Fibroblast of lung (primary cell): ENCODE results near the gene PEX14. TPM values are rescaled to one million over a fixed set of nuclear protein-coding genes. Genes with fewer than 3 reads are reported as not detected.
"Not testable (repeated sequence)": the region's sequence is repeated elsewhere in the genome, so short reads cannot be mapped to it uniquely, and the experiment has no call there.

Source experiments
- DNase-seq, 2 donors: peaks; one replicate each; pipeline versions ENCODE4 v3.0.0 to v3.0.0-alpha.2; 2010; ENCODE audit warnings: low read depth in 2 of 2
- H2AFZ ChIP-seq: 2 replicates; pipeline ENCODE4 v1.5.1; 2012; ENCODE audit warnings: low read length, control low read depth, inconsistent platforms
- H3K27ac ChIP-seq: 2 replicates; pipeline ENCODE4 v1.5.1; 2011; ENCODE audit warnings: low read length, control low read depth; ENCODE audit not compliant: insufficient read depth
- H3K27me3 ChIP-seq: 2 replicates; pipeline ENCODE4 v1.5.1; 2011; ENCODE audit warnings: mild to moderate bottlenecking, low read length; ENCODE audit not compliant: control insufficient read depth, insufficient read depth
- H3K36me3 ChIP-seq: 2 replicates; pipeline ENCODE4 v1.5.1; 2011; ENCODE audit warnings: low read length; ENCODE audit not compliant: control insufficient read depth, insufficient read depth
- H3K4me1 ChIP-seq: 2 replicates; pipeline ENCODE4 v1.5.1; 2011; ENCODE audit warnings: low read length; ENCODE audit not compliant: control insufficient read depth, insufficient read depth; ENCODE audit errors: extremely low read depth
- H3K4me2 ChIP-seq: 2 replicates; pipeline ENCODE4 v1.5.1; 2011; ENCODE audit warnings: low read length, control low read depth; ENCODE audit not compliant: insufficient read depth; ENCODE audit errors: extremely low read depth
- H3K4me3 ChIP-seq, 4 experiments: fragments of 200-600 bp in 1 of 4; sonication (generic) in 1 of 4; replicated peaks in 1 of 4; 2 replicates each; pipeline ENCODE4 v1.5.1; 2011 to 2016; ENCODE audit warnings: low read length in 4 of 4, low read depth in 3 of 4, mild to moderate bottlenecking in 3 of 4, control low read depth in 2 of 4, inconsistent platforms in 1 of 4, mixed read lengths in 1 of 4; ENCODE audit not compliant: insufficient read depth in 1 of 4; ENCODE audit errors: control extremely low read depth in 1 of 4
- H3K79me2 ChIP-seq: 2 replicates; pipeline ENCODE4 v1.5.1; 2012; ENCODE audit warnings: mild to moderate bottlenecking, low read length, inconsistent platforms; ENCODE audit not compliant: control insufficient read depth, insufficient read depth
- H3K9ac ChIP-seq: 2 replicates; pipeline ENCODE4 v1.5.1; 2011; ENCODE audit warnings: mild to moderate bottlenecking, low read length, control low read depth; ENCODE audit not compliant: insufficient read depth
- H3K9me3 ChIP-seq: 2 replicates; pipeline ENCODE4 v1.5.1; 2012; ENCODE audit warnings: low read depth, low read length; ENCODE audit not compliant: control insufficient read depth, insufficient read depth
- H4K20me1 ChIP-seq: 2 replicates; pipeline ENCODE4 v1.5.1; 2011; ENCODE audit warnings: low read length; ENCODE audit not compliant: control insufficient read depth, insufficient read depth; ENCODE audit errors: extremely low read depth
- CTCF ChIP-seq, 2 donors: IDR thresholded peaks in 1 of 2; conservative IDR thresholded peaks in 1 of 2; 1 replicate in 1 of 2; 2 replicates in 1 of 2; pipeline ENCODE4 v1.5.1; 2011 to 2012; ENCODE audit warnings: low read length in 2 of 2, control low read depth in 1 of 2, inconsistent platforms in 1 of 2, low read depth in 1 of 2, mild to moderate bottlenecking in 1 of 2
- EZH2 ChIP-seq: IDR thresholded peaks from 2 replicates; pipeline ENCODE4 v1.5.1; 2012; ENCODE audit warnings: low read length, control low read depth, mild to moderate bottlenecking; ENCODE audit errors: missing control alignments
- polyA plus RNA-seq, 2 donors: library from polyadenylated mRNA; depleted of rRNA in 1 of 2; stranded (reverse) in 1 of 2; unstranded in 1 of 2; fragments of >200 nt; gene quantifications; 2 replicates each; pipeline ENCODE4 v1.2.1, GENCODE V29; 2011 to 2012; ENCODE audit warnings: missing spikeins in 1 of 2
- total RNA-seq: library from RNA; depleted of rRNA; stranded (reverse); fragments of >200 nt; gene quantifications from 2 replicates; pipeline ENCODE4 v1.2.1, GENCODE V29; 2014

Gene PEX14
- total and polyA plus RNA-seq, 2 donors (not counting 1 experiment from before 2014, with no cell fraction given) = 10.3 to 11.4 TPM

- no peak overlapping the region for H3K27ac ChIP-seq
- H3K9ac ChIP-seq = no peak overlapping the region
- peaks cover 5% of the 10 kb centered on the region for H3K79me2 ChIP-seq
- no peaks in the 10 kb centered on the region for H3K27me3 ChIP-seq
- H4K20me1 ChIP-seq = no peaks in the 10 kb centered on the region
- no peaks in the 10 kb centered on the region for H3K4me1 ChIP-seq
- no peak overlapping the region for H3K4me2 ChIP-seq
- H2AFZ ChIP-seq = no peak overlapping the region
- no peaks in the 10 kb centered on the region for H3K36me3 ChIP-seq
- H3K4me3 ChIP-seq = no peak overlapping the region
- H3K9me3 ChIP-seq = no peaks in the 10 kb centered on the region
- no peak for DNase-seq
- no peak for TF ChIP-seq CTCF (conservative IDR thresholded peaks at IDR 0.05 in 1 of 2, IDR thresholded peaks at IDR 0.05 in 1 of 2; ENCODE audit: low read depth in 1 of 2, low read length in 2 of 2)
Measured at GRCh38 chr1:10504249-10504648, 29.5 kb downstream of the PEX14 start.

- not testable (repeated sequence) for H4K20me1 ChIP-seq, H3K27ac ChIP-seq, DNase-seq, H2AFZ ChIP-seq, H3K4me3 ChIP-seq, H3K4me2 ChIP-seq, H3K9me3 ChIP-seq, H3K36me3 ChIP-seq, H3K27me3 ChIP-seq, H3K79me2 ChIP-seq, H3K9ac ChIP-seq
- H3K4me1 ChIP-seq = peaks cover 12% of the 10 kb centered on the region
Measured at GRCh38 chr1:10506046-10506676, 31.4 kb downstream of the PEX14 start.

GRCh38 chr1:10506677-10507047, 31.9 kb downstream of the PEX14 start:
- peaks cover 5% of the 10 kb centered on the region for H3K79me2 ChIP-seq
- no peak overlapping the region for H3K4me3 ChIP-seq
- H2AFZ ChIP-seq = no peak overlapping the region
- H3K4me1 ChIP-seq = peaks cover 14% of the 10 kb centered on the region
- TF ChIP-seq EZH2 (no peak), CTCF (conservative IDR thresholded peaks at IDR 0.05 in 1 of 2, IDR thresholded peaks at IDR 0.05 in 1 of 2; ENCODE audit: low read depth in 1 of 2, low read length in 2 of 2) (no peak)
- DNase-seq = no peak
- no peak overlapping the region for H3K9ac ChIP-seq
- H3K36me3 ChIP-seq = no peaks in the 10 kb centered on the region
- no peak overlapping the region for H3K4me2 ChIP-seq
- no peaks in the 10 kb centered on the region for H3K27me3 ChIP-seq
- H4K20me1 ChIP-seq = no peaks in the 10 kb centered on the region
- no peaks in the 10 kb centered on the region for H3K9me3 ChIP-seq
- H3K27ac ChIP-seq = no peak overlapping the region
